Sigmoid colon (tissue), 4 donors: ENCODE results near the gene FOXL3.

Experiments
- EP300 ChIP-seq, 4 donors: sonication (generic); formaldehyde crosslinking; IDR thresholded peaks; one replicate each; pipeline ENCODE4 v1.6.1; 2017; ENCODE audit warnings: antibody characterized with exemption in 4 of 4
- POLR2A ChIP-seq, 2 donors: fragments of 450-650 bp; IDR thresholded peaks; one replicate each; pipeline ENCODE4 v1.6.1; 2016; ENCODE audit warnings: antibody characterized with exemption in 2 of 2, mild to moderate bottlenecking in 2 of 2, moderate library complexity in 2 of 2
- TF ChIP-seq, protein P1 (sequence below), 4 experiments: fragments of 450-650 bp in 3 of 4; fragments of 200-600 bp in 1 of 4; IDR thresholded peaks; one replicate each; pipeline ENCODE4 v1.5.1; 2016 to 2019; ENCODE audit warnings: antibody characterized with exemption in 4 of 4, mild to moderate bottlenecking in 3 of 4, moderate library complexity in 2 of 4

DNA sequence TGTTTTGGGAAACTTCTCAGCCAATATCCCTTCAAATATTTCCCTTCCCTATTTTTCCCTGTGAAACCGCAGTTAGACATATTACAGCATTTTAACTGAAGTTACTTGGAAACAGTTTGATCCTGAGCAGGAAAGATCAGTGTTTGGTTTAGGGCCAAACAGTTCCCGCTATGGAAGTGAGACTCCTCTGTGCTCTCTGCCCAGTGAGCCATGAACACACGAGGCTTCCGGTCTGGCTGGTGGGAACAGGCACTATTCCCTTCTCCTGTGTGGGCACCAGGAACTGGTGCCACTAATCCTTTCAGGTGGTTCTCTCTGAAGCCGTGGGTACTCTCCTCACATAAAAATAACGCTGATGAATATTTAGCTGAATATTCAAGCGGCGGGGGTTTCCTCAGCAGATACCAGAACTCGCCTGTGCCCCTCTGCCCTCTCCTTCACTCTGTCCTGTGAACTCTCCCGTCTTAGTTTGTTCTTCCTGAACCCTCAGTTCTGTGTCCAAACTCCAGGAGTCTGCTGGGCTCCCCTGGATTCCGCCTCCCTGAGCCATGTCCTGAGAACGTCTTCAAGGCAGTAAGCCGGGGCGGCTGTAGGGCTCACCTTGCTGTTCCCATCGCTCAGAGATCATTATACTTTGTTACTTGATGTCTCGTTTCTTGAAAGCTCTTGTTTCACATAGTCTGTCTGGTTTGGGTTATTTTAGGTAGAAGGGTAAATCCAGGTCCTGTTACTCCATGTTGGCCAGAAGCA lies 25.7 kb downstream of the FOXL3 start:
- no peak for TF ChIP-seq EP300 (IDR thresholded peaks at IDR 0.05)
- TF ChIP-seq, protein P1, sequence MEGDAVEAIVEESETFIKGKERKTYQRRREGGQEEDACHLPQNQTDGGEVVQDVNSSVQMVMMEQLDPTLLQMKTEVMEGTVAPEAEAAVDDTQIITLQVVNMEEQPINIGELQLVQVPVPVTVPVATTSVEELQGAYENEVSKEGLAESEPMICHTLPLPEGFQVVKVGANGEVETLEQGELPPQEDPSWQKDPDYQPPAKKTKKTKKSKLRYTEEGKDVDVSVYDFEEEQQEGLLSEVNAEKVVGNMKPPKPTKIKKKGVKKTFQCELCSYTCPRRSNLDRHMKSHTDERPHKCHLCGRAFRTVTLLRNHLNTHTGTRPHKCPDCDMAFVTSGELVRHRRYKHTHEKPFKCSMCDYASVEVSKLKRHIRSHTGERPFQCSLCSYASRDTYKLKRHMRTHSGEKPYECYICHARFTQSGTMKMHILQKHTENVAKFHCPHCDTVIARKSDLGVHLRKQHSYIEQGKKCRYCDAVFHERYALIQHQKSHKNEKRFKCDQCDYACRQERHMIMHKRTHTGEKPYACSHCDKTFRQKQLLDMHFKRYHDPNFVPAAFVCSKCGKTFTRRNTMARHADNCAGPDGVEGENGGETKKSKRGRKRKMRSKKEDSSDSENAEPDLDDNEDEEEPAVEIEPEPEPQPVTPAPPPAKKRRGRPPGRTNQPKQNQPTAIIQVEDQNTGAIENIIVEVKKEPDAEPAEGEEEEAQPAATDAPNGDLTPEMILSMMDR (IDR thresholded peaks at IDR 0.05) = no peak
- no peak for TF ChIP-seq POLR2A (IDR thresholded peaks at IDR 0.05)
